ENCODE data around the gene DLG4.
"Not testable (repeated sequence)": the region's sequence is repeated elsewhere in the genome, so short reads cannot be mapped to it uniquely, and the experiment has no call there.

Gene DLG4

GRCh38 chr17:7179317-7180254 is 40.0 kb downstream of the DLG4 start, which contains the start of gene ASGR1:
TSS of gene ASGR1 (minus strand) at chr17:7179370. CDS start at chr17:7178563, 807 bp downstream.
- DNase-seq, result no peak

DNA sequence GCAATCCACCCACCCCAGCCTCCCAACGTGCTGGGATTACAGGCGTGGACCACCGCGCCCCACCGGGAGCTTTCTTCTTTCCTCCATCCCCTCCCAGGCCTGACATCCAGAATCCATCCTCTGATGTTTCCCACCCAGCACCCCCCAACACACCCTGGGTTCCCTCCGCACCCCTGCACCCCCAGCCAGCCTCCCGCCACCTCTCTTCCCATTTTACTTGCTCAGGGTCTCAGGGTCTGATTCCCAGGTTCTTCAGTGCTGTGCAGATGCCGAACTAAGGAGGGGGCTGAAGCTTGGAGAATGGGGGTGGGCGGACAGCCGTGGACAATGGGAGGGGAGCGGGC is 40.7 kb downstream of the DLG4 start:
- no peak for DNase-seq

- DNase-seq, result peak; percentile 12
Measured at GRCh38 chr17:7177954-7178477, 41.6 kb downstream of the DLG4 start.

- peak; percentile 43 for DNase-seq
Measured at GRCh38 chr17:7177191-7177953, 42.3 kb downstream of the DLG4 start.

DNA sequence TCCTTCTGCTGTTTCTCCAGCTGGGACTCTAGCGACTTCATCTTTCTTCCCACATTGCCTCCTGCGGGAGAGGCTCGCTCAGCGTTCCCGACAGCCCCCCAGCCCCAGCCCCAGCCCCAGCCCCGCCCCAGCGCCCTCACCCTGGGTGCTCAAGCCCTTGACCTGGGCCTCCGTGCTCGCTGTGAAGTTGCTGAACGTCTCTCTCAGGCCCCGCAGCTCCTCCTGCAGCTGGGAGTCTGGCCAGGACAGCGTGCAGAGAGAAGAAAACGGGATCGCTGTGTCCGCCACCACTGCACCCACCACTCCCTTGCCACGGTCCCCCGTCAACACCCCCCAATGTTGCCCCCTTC is 42.8 kb downstream of the DLG4 start:
- DNase-seq, result no peak

GRCh38 chr17:7176107-7176840 is 43.4 kb downstream of the DLG4 start:
- DNase-seq, result no peak

GRCh38 chr17:7175330-7175733 is 44.3 kb downstream of the DLG4 start:
- no peak for DNase-seq

- DNase-seq, result no peak
Measured at GRCh38 chr17:7174603-7175326, 44.9 kb downstream of the DLG4 start.

DNA sequence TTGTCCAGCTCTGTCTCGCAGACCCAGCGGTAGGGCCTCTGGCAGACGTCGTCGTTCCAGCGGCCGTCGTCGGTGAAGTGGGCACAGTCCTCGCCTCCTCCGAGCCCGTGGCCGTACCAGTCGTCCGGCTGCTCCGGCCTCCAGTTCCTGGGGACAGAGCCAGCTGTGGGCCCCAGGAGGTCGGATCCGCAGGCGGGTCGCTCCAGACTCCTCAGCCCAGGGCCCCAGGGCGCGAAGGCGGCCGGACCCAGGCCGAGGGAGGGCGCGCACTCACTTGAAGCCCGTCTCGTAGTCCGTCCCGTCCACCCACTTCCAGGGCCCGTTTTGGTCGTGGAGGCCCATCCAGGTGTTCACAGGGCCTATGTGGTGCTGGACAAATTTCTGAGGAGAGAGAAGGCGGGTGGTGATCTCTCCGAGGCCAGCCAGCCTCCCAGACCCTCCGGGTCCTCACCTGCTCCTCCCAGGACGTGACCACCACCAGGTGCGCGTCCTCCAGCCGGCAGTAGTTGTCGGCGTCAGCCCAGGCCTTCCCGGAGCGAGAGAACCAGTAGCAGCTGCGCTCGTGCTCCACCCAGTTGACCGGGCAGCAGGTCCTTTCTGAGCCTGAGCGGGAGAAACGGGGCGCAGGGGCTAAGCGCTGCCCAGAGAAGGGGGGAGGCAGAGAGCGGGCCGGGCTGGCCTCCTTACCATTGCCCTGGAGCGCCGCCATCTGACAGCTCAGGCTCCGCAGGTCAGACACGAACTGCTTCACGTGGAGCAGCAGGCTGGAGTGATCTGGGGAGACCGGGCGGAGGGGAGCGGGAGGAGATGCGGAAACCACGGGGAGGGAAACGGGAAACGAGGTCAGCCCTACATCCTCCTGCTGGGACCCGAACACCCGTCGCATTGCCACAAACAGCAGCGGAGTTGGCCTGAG is 45.7 kb downstream of the DLG4 start:
- DNase-seq, result no peak

- not testable (repeated sequence) for DNase-seq
Measured at GRCh38 chr17:7172522-7173191, 47.0 kb downstream of the DLG4 start.

GRCh38 chr17:7169565-7169908 is 50.1 kb downstream of the DLG4 start:
- not testable (repeated sequence) for DNase-seq

GRCh38 chr17:7168841-7169564 is 50.6 kb downstream of the DLG4 start:
- DNase-seq, result not testable (repeated sequence)

GRCh38 chr17:7167832-7168231 is 51.8 kb downstream of the DLG4 start:
- no peak for DNase-seq

DNA sequence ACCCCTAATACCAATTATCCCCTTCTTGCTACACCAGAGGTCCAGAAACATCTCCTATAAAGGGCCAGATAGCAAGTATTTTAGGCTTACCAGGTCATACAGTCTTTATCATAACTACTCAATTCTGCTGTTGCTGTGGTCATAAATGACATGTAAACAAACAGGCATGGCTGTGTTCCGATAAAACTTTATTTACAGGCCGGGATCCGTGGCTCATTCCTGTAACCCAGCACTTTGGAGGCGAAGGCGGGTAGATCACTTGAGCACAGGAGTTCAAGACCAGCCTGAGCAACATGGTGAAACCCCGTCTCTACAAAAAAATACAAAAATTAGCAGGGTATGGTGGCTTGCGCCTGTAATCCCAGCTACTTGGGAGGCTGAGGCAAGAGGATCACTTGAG is 52.8 kb downstream of the DLG4 start:
- no peak for DNase-seq

DNA sequence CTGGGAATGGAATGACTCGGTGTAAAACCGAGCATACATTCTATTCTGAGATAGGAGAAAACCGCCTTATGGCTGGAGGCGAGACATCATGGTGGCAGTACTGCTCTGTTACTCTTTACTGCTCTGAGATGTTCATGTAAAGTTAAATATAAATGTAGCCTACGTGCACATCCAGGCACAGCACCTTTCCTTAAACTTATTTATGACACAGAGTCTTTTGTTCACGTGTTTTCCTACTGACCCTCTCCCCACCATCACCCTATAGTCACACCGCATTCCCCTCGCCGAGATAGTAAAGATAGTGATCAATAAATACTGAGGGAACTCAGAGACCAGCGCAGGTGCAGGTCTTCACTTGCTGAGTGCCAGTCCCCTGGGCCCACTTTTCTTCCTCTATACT is 60.1 kb downstream of the DLG4 start:
- DNase-seq, result not testable (repeated sequence)

DNA sequence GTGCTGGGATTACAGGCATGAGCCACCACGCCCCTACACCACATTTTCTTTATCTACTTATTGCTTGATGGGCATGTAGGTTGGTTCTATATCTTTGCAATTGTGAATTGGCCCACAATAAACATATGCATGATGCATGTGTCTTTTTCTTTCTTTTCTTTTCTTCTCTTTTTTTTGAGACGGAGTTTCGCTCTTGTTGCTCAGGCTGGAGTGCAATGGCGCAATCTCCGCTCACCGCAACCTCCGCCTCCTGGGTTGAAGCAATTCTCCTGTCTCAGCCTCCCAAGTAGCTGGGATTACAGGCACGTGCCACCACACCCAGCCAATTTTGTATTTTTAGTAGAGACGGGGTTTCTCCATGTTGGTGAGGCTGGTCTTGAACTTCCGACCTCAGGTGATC is 61.2 kb downstream of the DLG4 start:
- DNase-seq, result not testable (repeated sequence)

DNA sequence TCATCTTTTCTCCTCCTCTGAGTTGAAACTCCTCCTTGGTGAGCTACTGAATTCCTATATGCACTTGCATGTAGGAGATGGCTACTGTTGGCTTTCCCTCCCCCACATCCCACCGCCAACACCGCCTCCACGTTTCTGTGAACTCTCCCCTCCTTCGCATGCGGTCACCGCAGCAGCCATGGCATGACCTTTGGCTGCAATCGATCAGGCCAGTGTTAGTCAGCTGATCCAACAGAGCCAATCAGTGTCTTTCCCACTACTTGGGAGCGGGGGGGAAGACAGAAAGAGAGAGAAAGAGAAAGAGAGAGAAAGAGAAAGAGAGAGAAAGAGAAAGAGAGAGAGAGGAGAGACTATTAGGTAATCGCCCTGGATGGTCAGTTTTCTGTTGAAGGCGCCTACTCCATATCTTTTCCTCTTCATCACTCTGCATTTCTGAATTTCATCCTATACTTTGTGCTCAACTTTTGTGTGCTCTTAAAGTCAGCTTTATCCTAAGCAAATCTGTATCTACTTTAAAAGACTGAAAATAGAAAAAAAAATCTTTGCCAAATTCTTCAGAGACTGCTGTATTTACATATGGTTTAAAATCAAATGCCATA is 63.2 kb downstream of the DLG4 start:
- DNase-seq, result no peak

DNA sequence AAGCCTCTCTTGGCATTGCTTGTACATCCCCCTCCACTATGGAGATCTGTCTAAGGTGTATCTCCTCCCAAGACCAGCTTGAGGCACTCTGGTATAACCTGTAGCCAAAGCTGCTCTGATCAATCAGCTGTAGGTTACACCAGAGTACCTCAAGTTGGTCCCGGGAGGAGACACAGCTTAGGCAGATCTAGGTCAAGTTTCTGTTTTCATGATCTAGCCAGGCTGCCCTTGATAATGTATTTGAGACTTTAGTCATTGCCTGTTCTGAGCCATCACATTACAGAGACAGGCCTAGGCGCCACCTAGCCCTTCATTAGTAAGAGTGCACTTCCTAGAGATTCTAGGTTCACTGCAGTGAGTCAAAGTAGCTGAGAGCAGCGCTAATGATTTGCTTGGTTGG is 71.9 kb downstream of the DLG4 start:
- no peak for DNase-seq

- no peak for DNase-seq
Measured at GRCh38 chr17:7146115-7146514, 73.5 kb downstream of the DLG4 start.

GRCh38 chr17:7144213-7144612 is 75.4 kb downstream of the DLG4 start:
- DNase-seq, result no peak
